B cell (primary cell): ENCODE results near the gene GPR135. TPM values are rescaled to one million over a fixed set of nuclear protein-coding genes. Genes with fewer than 3 reads are reported as not detected.

ENCODE experiments used
- ATAC-seq: fragments of 200-7000 bp; cut with Tn5 transposase; one replicate; pipeline ENCODE4 v1.10.0; 2021; ENCODE audit warnings: low read depth, mild to moderate bottlenecking, moderate number of reproducible peaks, moderate library complexity
- CTCF ChIA-PET: fragments of 350-600 bp; sonication (Branson Sonifier 250); formaldehyde crosslinking; loops from one replicate; lab custom pipeline; 2021; ENCODE audit warnings: antibody characterized with exemption, inconsistent platforms; lab: Charles Lee
- POLR2A ChIA-PET: fragments of 350-600 bp; sonication (Branson Sonifier 250); formaldehyde crosslinking; loops from one replicate; lab custom pipeline; 2021; ENCODE audit warnings: antibody characterized with exemption; lab: Charles Lee
- DNase-seq: peaks from one replicate; pipeline ENCODE4 v3.0.0; 2013
- H2AFZ ChIP-seq: 2 replicates; pipeline ENCODE4 v1.6.1; 2012; ENCODE audit warnings: mild to moderate bottlenecking, low read depth, low read length; ENCODE audit not compliant: insufficient read depth, poor library complexity, severe bottlenecking
- H3K27ac ChIP-seq, 2 donors: 1 replicate in 1 of 2; 2 replicates in 1 of 2; pipeline ENCODE4 v1.5.1; 2012 to 2013; ENCODE audit warnings: low read length in 2 of 2, mild to moderate bottlenecking in 2 of 2, moderate library complexity in 1 of 2
- H3K27me3 ChIP-seq, 4 experiments: fragments of 200-600 bp in 1 of 4; sonication (generic) in 1 of 4; replicated peaks in 1 of 4; 1 replicate in 2 of 4; 2 replicates in 2 of 4; pipeline versions ENCODE4 v1.6.1 to v1.7.0; 2013 to 2016; ENCODE audit warnings: low read length in 3 of 4, mild to moderate bottlenecking in 2 of 4, mixed read lengths in 1 of 4, moderate library complexity in 1 of 4; ENCODE audit not compliant: insufficient read depth in 4 of 4, control insufficient read depth in 3 of 4; ENCODE audit errors: control extremely low read depth in 1 of 4
- H3K36me3 ChIP-seq, 2 experiments: replicated peaks in 1 of 2; 1 replicate in 1 of 2; 2 replicates in 1 of 2; pipeline versions ENCODE4 v1.6.1 to v1.7.1; 2013; ENCODE audit warnings: low read length in 1 of 2; ENCODE audit not compliant: insufficient read depth in 2 of 2, control insufficient read depth in 1 of 2; ENCODE audit errors: control extremely low read depth in 1 of 2, extremely low read depth in 1 of 2
- H3K4me1 ChIP-seq, 2 donors: fragments of 200-600 bp in 1 of 2; sonication (generic) in 1 of 2; 1 replicate in 1 of 2; 2 replicates in 1 of 2; pipeline versions ENCODE4 v1.5.1 to v1.6.1; 2013 to 2017; ENCODE audit warnings: low read length in 2 of 2; ENCODE audit not compliant: control insufficient read depth in 2 of 2, insufficient read depth in 2 of 2
- H3K4me2 ChIP-seq: replicated peaks from 2 replicates; pipeline ENCODE3; 2012; ENCODE audit warnings: mild to moderate bottlenecking, low read depth, low read length; ENCODE audit not compliant: poor library complexity, severe bottlenecking
- H3K4me3 ChIP-seq, 5 experiments: fragments of 200-600 bp in 1 of 5; sonication (generic) in 1 of 5; 1 replicate in 3 of 5; 2 replicates in 2 of 5; pipeline versions ENCODE4 v1.5.1 to v1.7.0; 2011 to 2016; ENCODE audit warnings: low read length in 4 of 5, mild to moderate bottlenecking in 4 of 5, low read depth in 2 of 5, control low read depth in 1 of 5, moderate library complexity in 1 of 5; ENCODE audit not compliant: insufficient read depth in 1 of 5; ENCODE audit errors: control extremely low read depth in 1 of 5, extremely low read depth in 1 of 5
- H3K79me2 ChIP-seq: fragments of 200-600 bp; sonication (generic); one replicate; pipeline ENCODE4 v1.6.0; 2016; ENCODE audit warnings: low read length; ENCODE audit not compliant: control insufficient read depth, insufficient read depth
- H3K9ac ChIP-seq: fragments of 200-600 bp; sonication (generic); 2 replicates; pipeline ENCODE4 v1.6.1; 2017; ENCODE audit warnings: mild to moderate bottlenecking, low read length, moderate library complexity
- H3K9me3 ChIP-seq, 3 donors: one replicate each; pipeline versions ENCODE4 v1.6.1 to v1.7.1; 2013; ENCODE audit warnings: low read length in 2 of 3; ENCODE audit not compliant: control insufficient read depth in 2 of 3, insufficient read depth in 1 of 3; ENCODE audit errors: control extremely low read depth in 1 of 3
- H4K20me1 ChIP-seq: 2 replicates; pipeline ENCODE4 v1.6.0; 2012; ENCODE audit warnings: mild to moderate bottlenecking, low read length; ENCODE audit not compliant: insufficient read depth, control insufficient read depth, poor library complexity, severe bottlenecking
- H3K27ac Mint-ChIP-seq: one replicate; pipeline ENCODE4 v1.8.0; 2021; ENCODE audit warnings: mixed read lengths
- H3K27me3 Mint-ChIP-seq: one replicate; pipeline ENCODE4 v1.8.0; 2021; ENCODE audit warnings: mixed read lengths
- H3K4me1 Mint-ChIP-seq: one replicate; pipeline ENCODE4 v1.8.0; 2021; ENCODE audit warnings: mixed read lengths
- H3K4me3 Mint-ChIP-seq: one replicate; pipeline ENCODE4 v1.8.0; 2021; ENCODE audit warnings: mixed read lengths
- H3K9me3 Mint-ChIP-seq: one replicate; pipeline ENCODE4 v1.8.0; 2022; ENCODE audit warnings: mixed read lengths; ENCODE audit not compliant: insufficient read depth
- CTCF ChIP-seq: fragments of 200-600 bp; IDR thresholded peaks from one replicate; pipeline ENCODE4 v1.8.0; 2022; ENCODE audit warnings: antibody characterized with exemption, mild to moderate bottlenecking
- EZH2 ChIP-seq: IDR thresholded peaks from 2 replicates; pipeline ENCODE4 v1.6.1; 2012; ENCODE audit warnings: borderline replicate concordance, low read depth, mild to moderate bottlenecking, moderate library complexity, low read length; ENCODE audit not compliant: insufficient read depth, poor library complexity, severe bottlenecking
- WGBS: methylation state at CpG from one replicate; pipeline ENCODE4 v1.1.5; 2013; ENCODE audit warnings: missing lambda C conversion rate; ENCODE audit not compliant: insufficient coverage; 5-methylcytosine and 5-hydroxymethylcytosine counted together
- intact Hi-C: fragments of 100-400 bp; cut with micrococcal nuclease; formaldehyde crosslinking; loops from one replicate; pipeline ENCODE4 v1.10.0; 2022
- polyA minus RNA-seq: library from RNA; depleted of rRNA, polyadenylated mRNA; stranded (reverse); fragments of >200 nt; gene quantifications from 2 replicates; pipeline ENCODE4 v1.2.3, GENCODE V29; 2012
- polyA plus RNA-seq: library from polyadenylated mRNA; depleted of rRNA; stranded (reverse); fragments of >200 nt; gene quantifications from 2 replicates; pipeline ENCODE4 v1.2.3, GENCODE V29; 2012
- total RNA-seq, 2 donors: library from RNA; stranded (reverse); fragments of 120-200 nt in 1 of 2; gene quantifications; 1 replicate in 1 of 2; 2 replicates in 1 of 2; pipeline versions ENCODE4 v1.2.3 to v1.2.4, GENCODE V29; 2013 to 2022

GPR135 gene
- total RNA-seq (4.7 and 6.1 TPM in 2 replicates), polyA plus RNA-seq (1.2 and 1.4 TPM in 2 replicates), polyA minus RNA-seq (2.7 and 4.5 TPM in 2 replicates)
- total RNA-seq (2013) = 0.86 TPM

- Histone ChIP-seq H3K27ac (peak within 1 kb of the TSS; percentile 4 to 10), H3K4me2 (peak within 1 kb of the TSS; percentile 96), H3K36me3 (peaks cover 0 to 2% of the 10 kb centered on the region in 2 experiments), H3K4me3 (peak within 1 kb of the TSS in 4 of 5 experiments; percentile 37 to 70 (median 60)), H3K4me1 (peaks cover 12% of the 10 kb centered on the region in 2 donors), H2AFZ (peak within 1 kb of the TSS; percentile 74), H3K9ac (peak within 1 kb of the TSS; percentile 73), H4K20me1 (no peaks in the 10 kb centered on the region), H3K9me3 (no peaks in the 10 kb centered on the region), H3K79me2 (no peaks in the 10 kb centered on the region), H3K27me3 (peaks cover 0 to 6% (median 6%) of the 10 kb centered on the region in 4 experiments)
- intact Hi-C loops = loop anchor here (1.0 kb wide), 2 partner anchors 19 to 277 kb away; partner anchors contain the start of genes DAAM1, JKAMP and L3HYPDH
- ATAC-seq = peak; percentile 73
- ChIA-PET POLR2A (interaction anchor here (3.3 kb wide), 1 partner anchor 18 kb away, joined by 12 read pairs; the partner anchor contains the start of genes JKAMP and L3HYPDH), CTCF (interaction anchor here (1.3 to 4.7 kb wide), 2 partner anchors 17 to 500 kb away, joined by 3 to 35 read pairs; partner anchors contain the start of genes JKAMP and L3HYPDH)
- H3K4me3 Mint-ChIP-seq = peak within 1 kb of the TSS; percentile 94
- H3K27me3 Mint-ChIP-seq = no peaks in the 10 kb centered on the region
- TF ChIP-seq EZH2 (no peak), CTCF (no peak)
- H3K4me1 Mint-ChIP-seq = peaks cover 18% of the 10 kb centered on the region
- DNase-seq = peak; percentile 75
- H3K27ac Mint-ChIP-seq = peak within 1 kb of the TSS; percentile 89
- H3K9me3 Mint-ChIP-seq = no peaks in the 10 kb centered on the region
- 15% methylated on average over 38 of the region's 40 CpGs for WGBS
Measured at GRCh38 chr14:59465316-59466135, at the start of gene GPR135. GPR135 (minus strand) TSS chr14:59465380; CDS start chr14:59465226, 154 bp downstream.
